Panc1 (cell line): ENCODE data around the gene ZNF135.

Experiments used
- CTCF ChIP-seq: fragments of 450-650 bp; IDR thresholded peaks from 2 replicates; pipeline ENCODE4 v1.5.1; 2017; ENCODE audit warnings: mild to moderate bottlenecking
- SIN3A ChIP-seq: IDR thresholded peaks from 2 replicates; pipeline ENCODE4 v1.6.1; 2012; ENCODE audit warnings: low read depth, mild to moderate bottlenecking, low read length, moderate library complexity, borderline replicate concordance; ENCODE audit not compliant: insufficient read depth

DNA sequence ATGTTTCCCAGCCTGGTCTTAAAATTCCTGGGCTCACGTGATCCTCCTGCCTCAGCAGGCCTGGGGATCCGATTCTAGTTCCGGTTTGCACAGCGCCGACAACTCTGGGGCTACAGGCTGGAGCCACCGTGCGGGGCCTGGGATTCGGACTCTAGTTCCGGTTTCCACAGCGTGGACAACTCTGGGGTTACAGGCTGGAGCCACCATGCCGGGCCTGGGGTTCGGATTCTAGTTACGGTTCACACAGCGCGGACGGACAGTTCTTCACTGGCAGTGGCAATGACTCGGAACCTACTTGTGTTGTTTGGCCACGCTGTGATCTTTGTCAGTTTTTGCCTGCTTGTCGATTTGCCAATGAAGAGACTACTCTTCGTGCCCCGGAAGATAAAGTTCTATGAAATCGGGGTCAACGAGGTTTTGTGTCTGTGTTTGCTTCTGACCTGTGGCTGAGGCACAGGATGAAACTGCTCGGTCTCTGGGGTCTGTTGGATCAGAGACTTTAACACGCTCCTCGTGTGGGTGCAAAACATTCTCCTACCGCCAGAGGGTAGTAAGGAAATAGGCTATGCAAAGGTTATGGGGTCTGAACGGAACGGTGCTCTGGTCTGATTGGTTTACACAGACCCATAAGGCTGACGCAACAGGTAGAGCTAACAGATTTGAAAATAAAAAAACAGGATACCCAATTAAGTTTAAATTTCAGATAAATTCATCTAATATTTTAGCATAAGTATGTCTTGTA is 37.4 kb upstream of the ZNF135 start:
- no peak for TF ChIP-seq CTCF
- no peak for TF ChIP-seq SIN3A
